G401.6 (cell line): ENCODE measurements around the gene BOD1.

ENCODE experiments used
- FAIRE-seq: peaks from 2 replicates; lab custom pipeline; 2012; peaks lifted over from hg19 to GRCh38; lab: Jason Lieb, UNC

BOD1 gene

DNA sequence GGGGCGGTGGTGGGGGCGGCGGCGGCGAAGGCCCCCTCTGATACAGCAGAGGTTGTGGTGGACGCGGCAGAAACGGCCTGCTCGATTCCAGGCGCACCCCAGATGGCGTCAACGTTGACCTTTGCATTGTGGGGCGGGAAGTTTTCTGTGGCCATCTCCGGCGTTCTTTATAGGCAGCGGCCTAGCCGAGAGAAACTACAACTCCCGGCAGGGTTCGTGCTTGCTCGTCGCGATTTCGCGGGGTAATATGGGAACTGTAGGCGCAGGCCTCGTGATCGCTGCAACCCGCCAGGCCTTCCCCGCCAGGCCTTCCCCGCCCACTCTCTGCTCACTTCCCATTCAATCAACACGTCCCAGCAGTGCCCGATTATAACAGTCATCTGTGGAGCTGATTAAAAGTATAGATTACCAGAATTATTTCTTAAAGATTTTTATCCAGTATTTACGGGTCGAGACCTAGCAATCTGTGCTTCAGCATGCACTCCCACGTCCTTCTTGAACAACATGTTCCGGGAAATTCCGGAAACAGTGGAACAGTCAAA lies at the start of gene BOD1:
TSS of gene BOD1 (minus strand) at position 74 of the 542 bp plus-strand sequence. CDS start 214 bp downstream, outside the sequence.
- peak; percentile 84 for FAIRE-seq

DNA sequence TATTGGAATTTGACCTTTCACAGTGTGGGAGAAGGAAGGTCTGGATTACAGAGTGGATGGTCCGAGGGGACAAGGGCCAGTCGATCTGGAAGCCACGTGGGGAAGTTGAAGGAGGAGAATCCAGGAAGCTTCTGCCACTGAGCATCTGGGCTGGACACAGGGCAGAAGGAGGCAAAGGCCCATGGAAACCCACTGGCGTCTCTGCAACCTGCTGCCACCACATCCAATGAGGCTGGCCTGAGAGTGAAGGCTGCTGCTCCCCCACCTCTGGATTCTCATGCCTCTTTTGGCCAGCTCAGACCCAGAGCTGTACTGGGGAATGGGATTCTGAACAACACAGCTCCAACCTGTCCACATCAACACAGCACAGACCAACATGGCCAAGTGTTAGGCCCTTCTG lies 48.9 kb upstream of the BOD1 start:
- FAIRE-seq = no peak

DNA sequence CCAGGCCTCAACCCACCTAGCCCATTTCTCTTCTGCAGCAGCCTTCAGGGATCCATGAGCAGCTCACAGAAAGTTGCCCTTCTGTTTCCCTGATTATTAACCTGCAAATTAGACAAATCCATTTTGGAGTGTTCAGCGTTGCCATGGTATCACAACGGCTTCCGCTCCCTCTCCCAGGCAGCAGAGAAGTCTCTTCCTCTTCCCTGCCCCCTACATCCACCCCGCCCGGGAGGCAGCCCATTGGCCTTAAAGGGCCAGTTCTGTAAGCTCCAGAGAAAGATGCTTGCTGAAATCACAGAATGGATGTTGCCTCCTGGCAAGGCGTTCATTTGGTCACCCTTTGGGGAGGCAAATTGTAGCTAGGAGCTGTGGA lies 47.7 kb upstream of the BOD1 start:
- no peak for FAIRE-seq

DNA sequence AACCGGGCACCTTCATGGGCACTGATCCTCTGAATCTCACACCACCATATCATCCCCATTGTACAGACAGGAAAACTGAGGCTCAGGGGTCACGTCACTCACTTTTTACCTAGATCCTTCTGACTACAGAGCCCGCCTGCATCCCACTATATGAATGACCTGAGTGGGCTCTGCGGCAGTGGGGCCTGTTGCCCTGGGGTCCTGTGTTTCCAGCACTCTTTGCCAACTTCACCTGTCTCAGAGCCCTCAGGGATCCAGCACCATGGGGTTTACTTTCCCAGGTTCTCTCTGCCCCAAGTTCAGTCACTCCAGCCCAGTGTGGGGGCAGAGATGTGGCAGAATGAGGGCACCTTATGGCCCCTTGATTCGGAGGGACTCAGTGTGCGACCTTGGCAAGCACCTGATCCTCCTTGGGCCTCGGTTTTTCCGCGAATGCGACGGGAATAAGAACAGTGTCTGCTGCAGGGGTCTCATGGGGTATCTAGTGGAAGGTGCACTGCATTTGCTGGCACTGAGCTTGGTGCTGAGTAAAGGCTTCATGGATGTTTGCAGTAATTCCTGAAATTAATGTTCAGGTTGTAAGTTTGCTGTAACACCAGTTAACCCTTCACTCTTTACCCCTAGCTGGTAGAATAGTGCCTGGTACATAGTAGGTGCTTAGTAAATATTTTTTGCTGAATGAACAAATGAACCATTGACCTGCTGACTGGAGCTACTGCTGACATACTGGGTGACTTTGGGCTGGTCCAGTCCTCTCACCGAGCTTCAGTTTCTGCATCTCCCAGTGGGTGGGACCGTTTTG lies 47.1 kb upstream of the BOD1 start:
- no peak for FAIRE-seq

DNA sequence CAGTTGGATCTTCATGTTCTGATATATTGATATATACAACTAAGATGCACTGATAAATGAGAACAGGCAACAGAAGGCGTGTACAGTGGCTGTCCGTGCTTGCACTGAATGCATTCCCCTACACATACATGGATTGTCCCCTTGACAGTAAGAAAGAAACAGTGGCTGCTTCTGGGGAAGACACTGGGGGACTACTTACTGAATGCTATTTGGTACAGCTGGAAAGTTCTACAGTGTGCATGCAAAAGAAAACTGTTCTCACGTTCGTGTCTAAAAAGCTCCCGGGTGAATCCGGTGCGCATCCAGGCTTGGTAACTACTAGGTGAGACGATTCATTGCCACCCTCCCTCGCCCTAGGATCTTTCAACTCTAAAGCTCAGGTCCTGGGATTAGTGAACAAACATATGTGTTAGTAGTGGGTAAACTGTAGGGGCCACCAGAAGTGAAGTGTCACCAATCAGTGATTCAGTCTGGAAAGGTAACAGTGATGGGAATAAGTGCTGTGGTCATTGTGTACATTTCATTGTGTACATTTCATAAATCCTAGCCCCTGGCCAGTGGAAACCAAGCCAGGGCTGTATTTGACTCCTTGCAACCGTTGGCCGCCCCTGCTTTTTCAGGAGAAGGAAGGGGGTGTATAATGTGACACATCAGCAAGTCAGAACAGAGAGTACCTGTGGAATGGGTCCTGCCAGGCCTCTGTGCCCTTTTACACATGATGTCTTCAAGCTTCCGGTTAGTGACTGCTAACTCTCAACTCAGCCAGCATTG lies 46.3 kb upstream of the BOD1 start:
- no peak for FAIRE-seq

DNA sequence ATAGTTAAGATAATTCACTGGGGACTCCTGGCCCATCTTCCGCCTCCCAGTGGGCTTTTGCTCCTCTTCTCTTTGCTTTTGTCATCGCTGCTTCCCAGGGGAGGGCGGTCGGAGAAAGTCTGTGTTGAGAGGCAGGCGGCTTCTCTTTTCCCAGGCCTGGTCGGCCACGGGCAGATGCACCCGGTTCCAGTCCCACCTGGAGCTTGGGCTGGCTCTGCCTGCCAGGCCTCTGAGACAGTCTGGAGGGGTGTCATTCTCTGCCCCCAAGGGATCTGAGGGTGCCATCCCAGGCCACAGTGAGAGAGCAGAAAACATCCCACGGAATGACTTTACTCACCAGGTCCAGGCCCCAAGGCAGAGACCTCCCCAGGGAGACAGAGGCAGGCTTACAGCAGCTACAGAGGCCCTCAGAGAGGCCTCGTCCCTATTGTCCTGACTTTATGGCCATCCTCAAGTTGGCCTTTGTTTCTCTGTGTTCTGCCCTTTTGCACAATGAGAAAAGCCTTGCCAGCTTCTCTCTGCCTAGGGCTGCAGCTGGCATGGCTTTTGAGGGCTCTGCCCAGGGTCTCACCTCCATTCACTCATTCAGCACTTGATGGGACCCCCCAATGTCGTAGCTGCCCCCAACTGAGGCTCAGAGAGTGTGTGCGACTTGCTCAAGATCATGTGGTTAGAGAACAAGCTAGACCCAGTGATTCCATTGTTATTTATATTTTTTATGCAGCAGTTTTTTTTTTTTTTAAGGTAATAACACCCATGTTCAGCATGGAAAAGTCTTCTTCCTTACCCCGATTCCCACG lies 44.2 kb upstream of the BOD1 start:
- no peak for FAIRE-seq

DNA sequence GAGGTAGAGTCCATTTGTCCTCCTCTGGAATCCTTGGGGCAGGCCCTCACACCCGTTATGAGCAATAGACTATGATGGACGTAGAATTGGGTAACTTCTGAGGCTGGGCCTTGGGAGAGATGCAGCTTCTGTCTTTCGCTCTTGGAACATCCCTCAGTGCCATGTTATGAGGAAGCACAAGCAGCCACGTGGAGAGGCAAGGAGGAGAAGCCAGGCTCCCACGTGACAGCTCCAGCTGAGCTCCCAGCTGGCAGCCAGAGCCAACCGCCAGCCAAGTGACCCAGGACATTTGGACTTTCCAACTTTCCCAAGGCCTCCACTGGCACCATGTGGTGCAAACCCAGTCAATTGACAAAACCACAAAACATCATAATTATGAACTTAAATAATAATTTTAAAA lies 43.0 kb upstream of the BOD1 start:
- FAIRE-seq = no peak

DNA sequence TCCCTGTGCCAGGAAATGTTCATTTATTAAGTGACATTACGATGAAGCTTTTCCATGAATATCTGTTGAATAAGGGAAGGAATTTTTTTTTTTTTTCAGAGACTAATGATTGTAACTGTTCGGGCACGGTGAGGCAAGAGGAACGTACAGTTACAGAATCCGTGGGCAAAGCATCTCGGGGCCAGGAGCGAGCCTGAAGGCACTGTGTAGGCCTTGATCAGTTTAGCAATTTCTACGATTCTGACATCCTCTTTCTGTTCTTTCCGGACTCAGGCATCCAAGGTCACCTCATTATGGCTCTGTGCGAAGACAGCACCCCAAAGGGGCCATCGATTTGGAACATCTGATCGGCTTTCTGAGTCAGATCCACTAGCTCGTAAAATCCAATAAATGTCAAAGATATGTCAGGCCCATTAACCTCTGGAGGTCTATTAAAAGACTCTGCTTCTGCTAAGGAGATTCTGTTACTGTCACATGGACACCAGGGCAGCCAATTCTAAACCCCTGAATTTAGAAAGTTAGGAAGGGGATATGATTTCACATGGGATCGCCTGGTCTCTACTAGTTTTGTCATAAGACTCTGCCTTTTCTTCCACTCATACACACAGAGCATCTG lies 41.4 kb upstream of the BOD1 start:
- FAIRE-seq = no peak

DNA sequence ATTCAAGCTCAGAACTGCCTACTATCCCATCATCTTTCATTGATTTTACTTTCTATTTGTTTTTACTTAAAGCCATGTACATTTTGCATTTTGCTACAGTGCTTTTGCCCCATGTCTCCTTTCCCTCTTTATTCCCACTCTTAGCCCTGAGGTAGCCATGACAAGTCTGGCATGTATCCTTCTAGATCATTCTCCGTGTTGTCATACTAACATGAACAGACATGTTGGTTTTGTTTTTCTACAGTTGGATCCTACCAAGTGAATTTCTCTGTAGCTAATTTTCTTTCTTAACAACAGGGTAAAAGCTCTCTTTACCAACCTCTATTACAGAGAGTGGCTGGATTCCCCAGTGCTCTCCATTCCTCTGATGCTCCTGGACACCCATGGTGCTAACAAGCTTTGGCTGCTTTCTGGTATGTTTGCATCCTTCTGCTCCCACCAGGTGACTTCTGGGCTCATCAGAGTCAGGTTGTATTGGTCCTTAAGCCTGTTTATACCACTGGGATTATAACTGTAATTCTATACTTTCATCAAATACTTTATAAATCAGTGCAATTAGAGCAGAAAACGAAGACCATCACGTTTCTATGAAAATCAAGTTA lies 38.8 kb upstream of the BOD1 start:
- no peak for FAIRE-seq

DNA sequence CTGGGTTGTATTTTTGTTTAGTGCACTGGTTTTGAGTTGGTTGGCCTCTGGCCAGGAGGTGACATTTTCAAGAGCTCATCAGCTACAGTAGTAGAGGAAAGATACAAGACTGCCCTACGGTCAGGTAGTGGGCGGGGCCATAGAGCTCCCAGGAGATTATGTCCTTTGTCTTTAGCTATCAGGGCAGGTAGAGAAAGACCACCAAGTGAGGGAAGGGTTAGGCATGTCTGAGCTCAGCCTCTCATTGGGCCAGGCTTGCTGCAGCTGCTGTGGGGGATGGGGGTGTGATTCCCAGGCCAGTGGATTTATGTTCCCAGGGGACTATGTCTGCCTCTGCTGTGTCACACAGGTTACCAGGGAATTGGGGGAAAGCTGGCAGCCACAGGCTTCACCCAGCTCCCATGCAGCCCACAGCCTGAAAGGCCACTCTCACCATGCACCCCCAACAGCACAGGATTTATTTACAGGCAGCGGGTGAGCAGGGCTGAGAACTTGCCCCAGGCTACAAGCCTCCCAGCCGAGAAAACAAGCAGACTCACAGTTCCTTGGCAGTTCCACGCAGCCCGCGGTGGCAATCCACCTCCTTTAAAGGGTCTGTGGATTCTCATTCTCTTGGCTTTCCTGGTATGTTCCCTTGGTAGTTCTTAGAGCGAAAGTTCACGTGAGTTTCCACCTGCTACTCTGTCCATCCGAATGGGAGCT lies 37.5 kb upstream of the BOD1 start:
- no peak for FAIRE-seq

DNA sequence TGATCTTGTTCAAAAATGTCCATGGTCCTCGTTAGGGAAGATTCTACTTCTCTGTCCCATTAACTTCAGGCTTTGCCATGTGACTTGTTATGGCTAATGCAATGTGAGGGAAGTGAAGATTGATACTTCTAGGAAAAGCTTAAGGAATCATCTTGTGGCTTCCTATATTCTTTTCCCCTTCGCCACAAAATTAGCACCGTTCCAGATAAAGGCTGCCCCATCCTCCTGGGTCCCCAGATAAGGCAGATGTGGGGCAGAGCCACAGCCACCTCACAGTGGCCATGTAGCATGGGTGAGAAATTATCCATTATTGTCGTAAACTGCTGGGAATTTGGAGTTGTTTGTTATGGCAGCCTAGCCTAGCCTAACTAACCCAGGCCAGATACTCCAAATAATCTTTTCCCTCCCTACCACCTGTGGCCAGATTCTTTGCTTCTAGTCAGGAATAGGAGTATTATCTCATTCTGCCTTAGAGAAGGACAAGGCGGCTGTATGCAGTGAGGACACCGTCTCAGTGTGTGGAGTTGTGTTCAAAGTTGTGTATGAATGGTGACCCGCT lies 31.9 kb upstream of the BOD1 start:
- FAIRE-seq = no peak

DNA sequence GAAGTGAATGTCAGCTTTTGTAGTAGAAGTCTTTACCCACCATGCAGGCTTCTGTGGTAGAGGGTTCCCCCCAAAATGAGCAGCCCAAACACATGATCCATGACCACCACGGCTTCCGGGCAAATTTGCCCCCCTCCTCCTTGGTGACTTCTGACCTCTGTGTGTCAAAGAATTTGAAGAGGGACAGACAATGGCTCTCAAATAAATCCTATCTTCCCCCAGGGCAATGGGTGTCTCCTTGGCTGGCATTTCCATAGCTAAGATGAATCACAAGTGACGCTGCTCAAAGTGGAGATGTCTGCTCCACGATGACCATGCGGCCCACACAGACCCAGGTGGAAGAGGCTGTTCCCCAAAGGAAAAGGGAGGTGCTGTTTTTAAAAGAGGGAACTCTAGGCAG lies 30.2 kb upstream of the BOD1 start:
- no peak for FAIRE-seq

DNA sequence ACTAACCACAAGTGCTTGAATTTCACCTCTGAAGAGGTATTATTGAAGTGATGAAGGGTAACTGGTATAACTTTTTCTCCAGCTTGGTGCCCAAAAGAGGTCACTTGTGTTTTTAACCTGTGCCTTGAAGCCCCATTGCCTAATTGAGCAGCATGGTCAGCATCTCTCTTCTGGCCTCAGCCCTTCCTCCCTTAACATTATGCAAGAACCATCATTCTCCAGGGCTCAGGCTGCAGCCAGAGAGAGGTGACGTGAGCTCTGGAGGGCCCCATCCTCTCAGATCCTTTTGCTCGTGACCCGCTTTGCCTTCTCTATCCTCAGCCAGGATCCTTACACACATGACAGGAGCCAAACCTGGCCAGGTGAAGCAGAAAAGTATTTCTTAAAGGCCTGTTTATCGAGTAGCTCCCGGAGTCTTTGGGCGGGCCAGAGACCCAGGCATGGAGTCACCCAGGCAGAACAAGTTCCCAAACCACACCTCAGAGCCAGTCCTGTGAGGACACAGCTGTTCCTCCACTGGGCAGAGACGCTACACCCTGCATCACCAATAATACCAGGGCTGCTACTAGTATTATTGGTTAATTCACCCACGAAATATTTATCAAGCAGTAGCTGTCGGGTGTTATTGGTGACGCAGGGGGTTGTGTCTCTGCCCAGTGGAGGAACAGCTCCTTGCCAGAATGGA lies 29.6 kb upstream of the BOD1 start:
- no peak for FAIRE-seq

DNA sequence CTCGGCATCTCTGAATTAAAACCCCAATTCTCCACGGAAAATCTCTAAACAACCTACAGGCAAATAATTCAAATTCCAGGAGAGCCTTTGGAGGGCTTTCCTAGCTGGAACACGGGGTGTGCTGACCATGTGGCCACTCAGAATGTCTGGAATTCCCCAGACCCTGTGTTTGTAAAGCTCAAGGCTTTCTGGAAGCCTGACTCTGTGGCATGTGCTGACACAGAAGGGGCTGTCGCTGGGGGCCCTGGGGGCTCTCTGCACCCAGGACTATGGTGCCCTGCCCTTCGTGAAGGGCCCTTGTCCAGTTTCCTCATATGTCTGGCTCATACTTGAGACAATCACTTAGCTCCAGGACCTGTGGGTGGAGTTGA lies 29.0 kb upstream of the BOD1 start:
- no peak for FAIRE-seq

DNA sequence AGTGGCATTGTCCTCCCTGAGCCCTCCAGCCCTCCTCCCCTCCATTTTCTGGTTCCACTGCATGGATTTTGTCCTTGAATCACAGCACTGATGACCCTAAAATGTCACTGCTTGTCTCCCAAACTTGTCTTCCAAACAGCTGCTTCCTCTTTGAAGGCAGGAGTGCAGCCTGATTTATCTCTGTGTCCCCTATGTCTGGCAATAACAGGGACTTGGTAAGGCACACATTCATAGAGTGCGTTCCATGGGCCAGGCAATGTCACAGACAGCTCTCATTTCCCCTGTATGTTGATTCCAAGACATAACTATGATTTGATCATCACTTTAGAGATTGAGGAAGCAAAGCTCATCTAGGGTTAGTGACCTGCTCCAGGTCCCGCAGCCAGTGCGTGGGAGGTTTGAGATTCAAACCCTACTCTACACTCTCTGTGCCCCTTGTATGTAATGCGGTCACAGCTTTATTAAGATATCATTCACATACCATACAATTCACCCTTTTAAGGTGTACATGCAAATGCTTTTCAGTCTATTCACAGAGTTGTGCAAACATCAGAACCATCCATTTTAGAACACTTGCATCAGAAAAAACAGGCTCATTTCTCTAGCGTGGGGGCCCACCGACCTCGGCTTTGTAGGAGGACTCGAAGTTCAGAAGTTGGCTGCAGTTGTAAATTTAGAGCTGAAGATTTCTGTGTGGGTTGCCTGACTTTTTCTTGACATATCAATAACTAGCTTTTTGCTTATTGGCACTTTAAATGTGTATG lies 28.4 kb upstream of the BOD1 start:
- FAIRE-seq = no peak

DNA sequence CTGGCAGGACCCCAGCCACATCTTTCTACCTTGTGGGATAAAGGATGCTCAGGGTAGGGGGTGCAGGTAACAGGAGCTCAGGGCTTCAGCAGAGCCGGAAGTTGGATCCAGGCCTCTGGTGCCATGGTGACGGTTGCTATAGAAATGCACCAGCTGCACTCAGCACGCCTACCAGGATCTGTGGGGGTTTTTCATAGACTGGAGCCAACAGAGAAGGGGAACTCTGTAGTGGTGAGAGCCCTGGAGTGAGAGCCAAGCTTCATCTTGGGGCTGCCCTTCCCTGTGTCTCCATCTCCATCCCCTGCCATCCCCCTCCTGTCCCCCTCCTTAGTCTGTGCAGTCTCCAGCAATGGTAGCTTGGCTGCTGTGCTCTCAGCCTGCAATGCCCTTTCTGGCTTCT lies 27.5 kb upstream of the BOD1 start:
- FAIRE-seq = no peak

DNA sequence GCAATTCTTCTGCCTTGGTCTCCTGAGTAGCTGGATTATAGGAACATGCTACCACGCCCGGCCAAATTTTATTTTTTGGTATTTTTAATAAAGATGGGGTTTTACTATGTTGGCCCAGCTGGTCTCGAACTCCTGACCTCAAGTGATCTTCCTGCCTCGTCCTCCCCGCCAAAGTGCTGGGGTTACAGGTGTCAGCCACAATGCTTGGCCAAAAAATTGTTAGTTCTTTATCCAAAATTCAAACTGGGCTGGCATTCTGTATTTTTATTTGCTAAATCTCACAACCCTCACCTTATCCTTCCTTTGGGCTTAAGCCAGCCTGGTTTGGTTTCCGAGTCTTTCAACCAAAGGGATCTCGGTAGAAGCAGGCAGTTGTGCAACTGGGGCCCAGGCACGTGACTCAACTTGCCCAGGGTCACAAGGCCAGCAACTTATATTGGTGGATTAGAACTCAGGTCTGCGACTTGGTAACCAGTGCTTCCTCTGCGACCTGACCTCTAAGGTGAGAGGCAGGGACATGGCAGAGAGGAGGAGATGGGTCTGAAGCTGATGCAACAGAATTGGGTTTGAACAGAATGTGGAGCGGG lies 26.5 kb upstream of the BOD1 start:
- FAIRE-seq = no peak

DNA sequence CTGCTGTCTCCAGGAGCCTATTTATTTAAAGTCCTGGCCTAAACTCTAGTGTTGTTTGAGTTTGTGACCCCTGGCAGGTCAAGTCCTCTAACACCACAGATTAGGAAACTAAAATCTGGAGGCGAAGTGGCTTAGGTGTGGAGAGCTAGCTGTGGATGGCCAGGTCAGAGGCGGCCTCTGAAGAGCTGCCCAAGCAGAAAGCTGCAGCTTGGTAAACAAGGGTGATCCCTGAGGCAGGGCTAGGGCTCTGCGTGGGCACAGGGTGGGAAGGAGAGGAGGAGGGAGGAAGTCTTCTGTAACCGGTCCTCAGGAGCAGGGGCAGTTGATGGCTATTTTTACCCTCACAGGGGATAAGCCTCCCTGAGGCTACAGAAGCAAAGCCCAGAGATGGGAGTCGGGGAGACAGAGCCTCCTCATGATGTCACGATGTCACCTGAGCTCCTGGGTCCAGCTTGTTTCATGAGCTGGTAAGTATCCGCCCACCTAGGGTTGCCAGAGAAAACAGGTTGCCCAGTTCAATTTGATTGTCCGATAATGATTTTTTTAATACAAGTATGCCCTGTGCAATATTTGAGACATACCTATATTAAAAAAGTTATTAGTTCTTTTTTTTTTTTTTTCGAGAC lies 25.9 kb upstream of the BOD1 start:
- no peak for FAIRE-seq
